Renal pelvis (tissue), 4 donors: Measurements from ENCODE around the gene GNAQ. TPM values are rescaled to one million over a fixed set of nuclear protein-coding genes. Genes with fewer than 3 reads are reported as not detected.
"Not testable (repeated sequence)": the region's sequence is repeated elsewhere in the genome, so short reads cannot be mapped to it uniquely, and the experiment has no call there.

Source experiments
- DNase-seq: peaks from one replicate; pipeline ENCODE4 v3.0.0-alpha.2; 2013
- polyA plus RNA-seq, 3 donors: library from polyadenylated mRNA; unstranded; fragments of 120-200 nt; gene quantifications; one replicate each; pipeline ENCODE4 v1.2.1, GENCODE V29; 2013; ENCODE audit not compliant: insufficient read length in 3 of 3

Gene GNAQ
- polyA plus RNA-seq, 3 donors: 54.6 to 56.0 (median 55.0) TPM

GRCh38 chr9:77707383-77708063 lies 324.1 kb downstream of the GNAQ start:
- no peak for DNase-seq

GRCh38 chr9:77705636-77706035 lies 326.0 kb downstream of the GNAQ start:
- DNase-seq: no peak

- not testable (repeated sequence) for DNase-seq
These were observed 328.9 kb downstream of the GNAQ start for GRCh38 chr9:77702521-77703390.

- no peak for DNase-seq
These were observed 334.2 kb downstream of the GNAQ start for GRCh38 chr9:77697238-77697984.

GRCh38 chr9:77690723-77691122 lies 340.9 kb downstream of the GNAQ start:
- not testable (repeated sequence) for DNase-seq

GRCh38 chr9:77690119-77690518 lies 341.5 kb downstream of the GNAQ start:
- not testable (repeated sequence) for DNase-seq

- DNase-seq: not testable (repeated sequence)
These were observed 343.9 kb downstream of the GNAQ start for GRCh38 chr9:77687737-77688136.

GRCh38 chr9:77680581-77680980 lies 351.0 kb downstream of the GNAQ start:
- no peak for DNase-seq

- no peak for DNase-seq
These were observed 351.8 kb downstream of the GNAQ start for GRCh38 chr9:77679661-77680368.

- no peak for DNase-seq
These were observed 352.5 kb downstream of the GNAQ start for GRCh38 chr9:77679088-77679487.

- peak; percentile 61 for DNase-seq
These were observed 353.6 kb downstream of the GNAQ start for GRCh38 chr9:77677957-77678535.

- DNase-seq: no peak
These were observed 354.2 kb downstream of the GNAQ start for GRCh38 chr9:77677397-77677796.

GRCh38 chr9:77673941-77674791 lies 357.4 kb downstream of the GNAQ start:
- DNase-seq: peak; percentile 72

GRCh38 chr9:77672183-77672582 lies 359.4 kb downstream of the GNAQ start:
- DNase-seq: no peak

- no peak for DNase-seq
These were observed 364.5 kb downstream of the GNAQ start for GRCh38 chr9:77667151-77667550.

Other genes with a start within 250 kb of the GNAQ start
- 10 to 100 TPM; 28.1 to 38.7 (median 37.3) TPM for gene CEP78, start 204.3 kb upstream of the GNAQ start, polyA plus RNA-seq